Upper lobe of right lung (tissue), 1 donor: Measurements from ENCODE around the gene KCTD12. TPM values are rescaled to one million over a fixed set of nuclear protein-coding genes. Genes with fewer than 3 reads are reported as not detected.

Source experiments
- ATAC-seq: fragments of 200-7000 bp; cut with Tn5 transposase; one replicate; pipeline ENCODE4 v1.9.1; 2020; ENCODE audit warnings: mild to moderate bottlenecking, moderate library complexity
- DNase-seq: peaks from one replicate; pipeline ENCODE4 v3.0.0-alpha.2; 2020
- H3K27ac ChIP-seq: fragments of 200-600 bp; one replicate; pipeline ENCODE4 v1.8.0; 2022
- H3K27me3 ChIP-seq: fragments of 200-600 bp; one replicate; pipeline ENCODE4 v1.8.0; 2022; ENCODE audit warnings: mild to moderate bottlenecking
- H3K36me3 ChIP-seq: fragments of 200-600 bp; one replicate; pipeline ENCODE4 v1.8.0; 2022
- H3K4me1 ChIP-seq: fragments of 200-600 bp; one replicate; pipeline ENCODE4 v1.8.0; 2022
- H3K4me3 ChIP-seq: fragments of 200-600 bp; one replicate; pipeline ENCODE4 v1.8.0; 2022; ENCODE audit warnings: mild to moderate bottlenecking
- H3K9me3 ChIP-seq: fragments of 200-600 bp; one replicate; pipeline ENCODE4 v1.8.0; 2022
- intact Hi-C: fragments of 100-400 bp; cut with DNase I; formaldehyde crosslinking; loops from one replicate; pipeline ENCODE4 v1.11.0; 2022
- total RNA-seq: library from RNA; stranded (reverse); fragmentation: NEBNext Ultra II Directional; extraction: Animal tissue kit (Norgen Biotek cat#: 25700); gene quantifications from one replicate; pipeline ENCODE4 v1.2.1, GENCODE V29; 2021
- TF ChIP-seq, protein P1 (sequence below): fragments of 200-600 bp; IDR thresholded peaks from one replicate; pipeline ENCODE4 v1.8.0; 2022; ENCODE audit warnings: antibody characterized with exemption
- donor health status: DM: no; HTN: yes; CAD: no; lungs with severe emphysema.

Gene KCTD12
- total RNA-seq, 1 donor from 2014 or later: 152 TPM

DNA sequence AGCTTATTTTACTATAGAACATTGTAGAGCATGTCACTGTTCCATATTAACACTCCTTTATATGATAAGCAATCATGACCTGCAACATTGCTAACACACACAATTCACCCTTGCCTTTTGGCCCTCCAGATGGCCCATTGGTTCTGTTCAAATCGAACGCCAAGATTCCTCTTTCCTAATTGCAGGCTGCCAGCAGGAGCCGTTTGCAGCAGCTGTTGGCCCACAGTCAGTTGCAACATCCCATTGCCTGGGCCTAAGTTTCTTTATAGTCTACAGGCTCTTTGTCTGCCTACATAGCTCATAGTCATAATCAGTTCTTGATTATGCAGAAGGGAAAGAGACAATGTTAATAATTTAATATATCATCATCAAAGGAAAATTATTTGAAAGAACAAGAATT is 37.6 kb downstream of the KCTD12 start:
- ATAC-seq: peak; percentile 73
- intact Hi-C loops: no loop called here
- Histone ChIP-seq H3K4me3 (no peak overlapping the region), H3K9me3 (no peaks in the 10 kb centered on the region), H3K27ac (no peak overlapping the region), H3K4me1 (peaks cover 1% of the 10 kb centered on the region), H3K36me3 (no peaks in the 10 kb centered on the region), H3K27me3 (no peaks in the 10 kb centered on the region)
- TF ChIP-seq, protein P1, sequence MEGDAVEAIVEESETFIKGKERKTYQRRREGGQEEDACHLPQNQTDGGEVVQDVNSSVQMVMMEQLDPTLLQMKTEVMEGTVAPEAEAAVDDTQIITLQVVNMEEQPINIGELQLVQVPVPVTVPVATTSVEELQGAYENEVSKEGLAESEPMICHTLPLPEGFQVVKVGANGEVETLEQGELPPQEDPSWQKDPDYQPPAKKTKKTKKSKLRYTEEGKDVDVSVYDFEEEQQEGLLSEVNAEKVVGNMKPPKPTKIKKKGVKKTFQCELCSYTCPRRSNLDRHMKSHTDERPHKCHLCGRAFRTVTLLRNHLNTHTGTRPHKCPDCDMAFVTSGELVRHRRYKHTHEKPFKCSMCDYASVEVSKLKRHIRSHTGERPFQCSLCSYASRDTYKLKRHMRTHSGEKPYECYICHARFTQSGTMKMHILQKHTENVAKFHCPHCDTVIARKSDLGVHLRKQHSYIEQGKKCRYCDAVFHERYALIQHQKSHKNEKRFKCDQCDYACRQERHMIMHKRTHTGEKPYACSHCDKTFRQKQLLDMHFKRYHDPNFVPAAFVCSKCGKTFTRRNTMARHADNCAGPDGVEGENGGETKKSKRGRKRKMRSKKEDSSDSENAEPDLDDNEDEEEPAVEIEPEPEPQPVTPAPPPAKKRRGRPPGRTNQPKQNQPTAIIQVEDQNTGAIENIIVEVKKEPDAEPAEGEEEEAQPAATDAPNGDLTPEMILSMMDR: no peak
- peak; percentile 68 for DNase-seq

DNA sequence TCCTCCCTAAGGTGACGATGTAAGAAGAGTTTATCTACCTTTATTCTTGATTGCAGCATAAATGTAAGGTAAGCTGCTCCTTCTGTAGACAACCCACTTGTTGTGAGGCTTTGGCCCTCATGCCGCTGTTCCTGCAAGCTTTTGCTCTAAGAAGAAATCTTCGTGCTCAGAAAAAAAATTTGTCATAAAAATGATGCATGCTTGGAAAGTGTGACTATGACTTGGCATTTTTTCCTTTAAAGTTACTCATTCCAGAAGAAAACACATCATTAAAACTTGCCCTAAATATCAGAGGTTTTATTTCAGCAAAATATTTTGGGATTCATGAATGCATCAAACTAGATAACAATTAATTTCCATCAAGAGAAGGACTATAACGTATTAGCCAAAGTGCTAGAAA is 39.8 kb downstream of the KCTD12 start:
- no peak overlapping the region for H3K27ac ChIP-seq
- no peaks in the 10 kb centered on the region for H3K27me3 ChIP-seq
- no peak overlapping the region for H3K4me3 ChIP-seq
- intact Hi-C loops: no loop called here
- no peaks in the 10 kb centered on the region for H3K9me3 ChIP-seq
- no peak for ATAC-seq
- no peaks in the 10 kb centered on the region for H3K36me3 ChIP-seq
- TF ChIP-seq, protein P1: no peak
- H3K4me1 ChIP-seq: no peaks in the 10 kb centered on the region
- no peak for DNase-seq

DNA sequence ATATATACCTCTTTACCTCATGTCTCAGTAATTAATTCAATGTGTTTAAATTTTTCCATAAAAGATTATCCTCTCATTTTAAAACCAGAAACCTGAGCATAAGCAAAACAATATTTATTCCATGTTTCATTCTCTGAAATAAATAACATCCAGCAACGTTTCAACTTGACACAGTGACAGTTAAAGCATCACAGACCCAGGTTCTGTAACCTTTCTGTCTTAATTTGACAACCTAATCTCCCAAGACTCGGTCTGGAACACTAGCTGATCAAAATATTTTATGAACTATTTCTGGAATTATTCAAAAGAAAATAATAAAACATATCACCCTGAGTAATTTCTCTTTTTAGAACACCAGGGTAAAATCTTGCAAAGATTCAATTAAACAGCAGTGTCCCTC is 40.3 kb downstream of the KCTD12 start:
- Histone ChIP-seq H3K36me3 (no peaks in the 10 kb centered on the region), H3K9me3 (no peaks in the 10 kb centered on the region), H3K27ac (no peak overlapping the region), H3K4me1 (no peaks in the 10 kb centered on the region), H3K4me3 (no peak overlapping the region), H3K27me3 (no peaks in the 10 kb centered on the region)
- ATAC-seq (no peak), DNase-seq (no peak)
- intact Hi-C loops: no loop called here
- TF ChIP-seq, protein P1: no peak

DNA sequence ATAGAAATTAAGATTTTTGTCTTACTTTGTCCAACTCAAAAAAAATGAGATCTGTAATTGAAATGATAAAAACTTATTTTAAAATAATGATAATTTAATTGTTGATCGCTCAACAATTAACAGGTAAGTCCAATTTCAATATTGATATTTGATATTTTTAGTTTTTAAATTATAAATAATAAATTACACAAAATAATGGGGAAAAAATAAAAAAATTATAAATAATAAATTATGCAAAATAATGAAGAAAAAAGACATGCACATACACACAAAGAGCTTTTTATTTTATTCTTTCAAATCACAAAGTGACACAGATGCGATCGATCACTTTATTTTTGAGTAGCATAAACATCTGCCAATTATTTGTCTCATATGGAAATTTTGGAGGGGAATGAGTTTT is 40.8 kb downstream of the KCTD12 start:
- TF ChIP-seq, protein P1: no peak
- Histone ChIP-seq H3K4me3 (no peak overlapping the region), H3K4me1 (no peaks in the 10 kb centered on the region), H3K36me3 (no peaks in the 10 kb centered on the region), H3K27me3 (no peaks in the 10 kb centered on the region), H3K9me3 (no peaks in the 10 kb centered on the region), H3K27ac (no peak overlapping the region)
- DNase-seq: no peak
- intact Hi-C loops: no loop called here
- no peak for ATAC-seq

DNA sequence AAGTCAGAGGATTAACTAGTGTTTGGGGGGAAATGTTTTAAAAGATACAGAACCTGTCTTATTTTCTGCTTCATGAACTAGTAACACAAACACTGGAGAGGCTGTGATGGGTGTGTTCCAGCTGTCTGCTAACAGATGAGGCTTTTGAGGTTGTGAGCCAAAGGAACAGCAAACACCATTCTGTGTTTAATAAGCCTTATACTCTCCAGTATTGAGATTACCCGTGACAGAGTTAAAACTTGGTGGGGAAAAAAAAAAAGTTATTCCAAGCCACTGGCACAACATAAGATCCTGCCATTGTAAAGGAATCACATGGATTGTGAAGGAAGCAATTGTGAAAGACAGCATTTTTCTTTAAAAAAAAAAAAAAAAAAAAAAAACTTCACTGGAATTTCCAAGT is 48.4 kb downstream of the KCTD12 start:
- Histone ChIP-seq H3K4me1 (no peaks in the 10 kb centered on the region), H3K9me3 (no peaks in the 10 kb centered on the region), H3K27me3 (no peaks in the 10 kb centered on the region), H3K4me3 (no peak overlapping the region), H3K27ac (no peak overlapping the region), H3K36me3 (no peaks in the 10 kb centered on the region)
- ATAC-seq: no peak
- intact Hi-C loops: no loop called here
- DNase-seq: no peak
- TF ChIP-seq, protein P1: no peak

DNA sequence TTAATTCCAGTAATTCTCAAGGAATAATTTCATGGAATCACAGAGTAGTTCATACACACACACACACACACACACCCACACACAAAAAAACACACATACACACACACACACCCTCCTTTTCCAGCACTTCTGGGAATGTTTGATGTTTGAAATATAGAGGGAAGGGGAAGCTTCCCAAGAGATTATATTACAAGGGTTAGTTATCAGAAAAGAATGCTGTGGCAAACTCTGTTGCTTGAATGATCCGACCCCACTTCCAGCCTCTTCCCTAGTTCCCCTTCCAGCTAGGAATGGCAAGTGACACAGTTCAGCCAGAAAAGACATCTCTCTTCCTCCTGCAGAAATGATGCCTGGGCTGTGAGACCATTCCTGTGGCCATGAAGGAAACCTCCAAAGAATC is 49.9 kb downstream of the KCTD12 start:
- Histone ChIP-seq H3K9me3 (no peaks in the 10 kb centered on the region), H3K27ac (no peak overlapping the region), H3K36me3 (no peaks in the 10 kb centered on the region), H3K4me3 (no peak overlapping the region), H3K4me1 (no peaks in the 10 kb centered on the region), H3K27me3 (no peaks in the 10 kb centered on the region)
- intact Hi-C loops: no loop called here
- ATAC-seq: no peak
- no peak for DNase-seq
- TF ChIP-seq, protein P1: no peak
